HG03135 (cell line): Measurements from ENCODE around the gene ITPKA.

ENCODE experiments used
- ATAC-seq: cut with Tn5 transposase; IDR thresholded peaks from one replicate; pipeline ENCODE4 v1.9.1; 2021; ENCODE audit warnings: mild to moderate bottlenecking, moderate library complexity; ENCODE audit not compliant: unreplicated experiment

The ITPKA gene

GRCh38 chr15:41489641-41490040, 4.0 kb upstream of the ITPKA start:
- no peak for ATAC-seq

DNA sequence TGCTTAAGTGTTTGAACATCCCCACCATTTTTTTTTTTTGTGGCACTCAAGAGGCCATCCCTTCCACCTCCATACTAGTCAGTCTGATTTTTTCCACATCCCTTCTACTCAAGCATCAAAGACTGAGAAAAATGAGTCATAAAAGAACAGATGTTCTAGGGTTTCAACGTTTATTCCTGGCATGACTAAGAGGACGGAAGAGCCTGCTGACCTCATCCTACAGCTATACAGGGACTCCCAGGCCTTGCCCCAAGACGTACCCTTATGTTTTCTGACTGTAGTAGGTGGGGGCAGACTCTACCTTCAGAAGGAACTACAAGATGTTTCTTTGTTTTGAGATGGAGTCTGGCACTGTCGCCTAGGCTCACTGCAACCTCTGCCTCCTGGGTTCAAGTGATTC, 3.3 kb upstream of the ITPKA start:
- no peak for ATAC-seq

GRCh38 chr15:41491889-41492288, 1.8 kb upstream of the ITPKA start:
- ATAC-seq, result no peak

DNA sequence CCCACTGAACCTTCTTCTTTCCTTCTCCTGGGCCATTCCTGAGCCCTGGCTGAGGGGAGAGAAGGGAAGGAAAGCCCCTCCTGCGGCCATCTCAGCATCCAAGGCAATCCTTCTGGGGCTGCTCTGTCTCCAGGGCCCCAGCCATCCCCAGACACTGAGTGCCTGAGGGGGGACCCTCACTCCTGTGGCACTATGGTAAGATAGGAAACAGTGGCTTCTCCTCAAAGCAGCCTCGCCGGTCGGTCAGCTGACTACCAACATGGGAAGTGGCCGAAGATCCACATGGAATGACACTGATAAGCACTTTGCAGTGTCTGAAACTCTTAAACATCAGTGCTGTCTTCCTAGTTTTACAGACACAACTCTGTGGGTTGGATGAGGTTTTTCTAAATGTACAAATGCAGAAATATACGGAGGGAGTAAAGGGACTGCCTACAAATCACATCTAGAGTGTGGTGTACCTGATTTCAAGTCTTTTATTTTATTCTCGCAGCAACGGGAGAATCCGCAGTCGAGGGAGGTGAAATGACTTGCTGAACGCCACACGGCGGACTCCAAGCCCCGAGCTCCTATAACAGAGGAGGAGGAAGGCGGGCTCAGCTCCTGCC, 973 bp upstream of the ITPKA start:
- no peak for ATAC-seq

DNA sequence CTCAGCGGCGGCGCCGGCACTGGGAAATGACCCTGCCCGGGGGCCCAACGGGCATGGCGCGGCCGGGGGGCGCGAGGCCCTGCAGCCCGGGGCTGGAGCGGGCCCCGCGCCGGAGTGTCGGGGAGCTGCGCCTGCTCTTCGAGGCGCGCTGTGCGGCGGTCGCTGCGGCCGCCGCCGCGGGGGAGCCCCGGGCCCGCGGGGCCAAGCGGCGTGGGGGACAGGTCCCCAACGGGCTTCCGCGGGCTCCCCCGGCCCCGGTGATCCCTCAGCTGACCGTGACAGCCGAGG, 172 bp downstream of the ITPKA start:
- no peak for ATAC-seq

DNA sequence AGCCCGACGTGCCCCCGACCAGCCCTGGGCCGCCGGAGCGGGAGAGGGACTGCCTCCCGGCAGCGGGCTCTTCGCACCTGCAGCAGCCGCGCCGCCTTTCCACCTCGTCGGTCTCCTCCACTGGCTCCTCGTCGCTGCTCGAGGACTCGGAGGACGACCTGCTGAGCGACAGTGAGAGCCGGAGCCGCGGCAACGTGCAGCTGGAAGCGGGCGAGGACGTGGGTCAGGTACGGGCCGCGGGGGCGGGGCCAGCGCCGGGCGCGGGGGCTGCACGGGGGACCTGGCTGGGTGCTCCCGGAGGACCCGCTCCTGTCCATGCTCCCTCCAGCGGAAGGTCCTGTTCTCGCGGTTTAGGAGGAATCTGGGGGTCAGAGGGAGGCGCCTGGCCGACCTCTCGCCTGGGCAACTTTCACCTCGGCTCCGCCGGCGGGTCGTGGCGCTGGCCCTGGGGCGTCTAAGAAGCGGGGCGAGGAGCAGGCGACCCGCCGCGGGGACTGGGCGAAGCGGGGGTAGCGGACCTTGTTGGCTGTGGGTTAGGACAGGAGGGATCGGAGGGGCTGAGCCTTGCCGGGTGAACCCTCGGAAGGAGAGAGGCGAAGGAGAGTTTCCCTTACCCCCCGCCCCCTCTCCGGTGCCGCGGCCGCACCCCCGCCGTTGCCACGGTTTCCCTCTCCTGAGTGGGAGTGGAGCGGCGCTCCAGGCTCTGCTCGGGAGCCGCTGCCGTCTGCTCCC, 682 bp downstream of the ITPKA start:
- no peak for ATAC-seq

- no peak for ATAC-seq
Observed at GRCh38 chr15:41494922-41495735, 1.5 kb downstream of the ITPKA start.

- no peak for ATAC-seq
Observed at GRCh38 chr15:41495736-41496599, 2.3 kb downstream of the ITPKA start.

DNA sequence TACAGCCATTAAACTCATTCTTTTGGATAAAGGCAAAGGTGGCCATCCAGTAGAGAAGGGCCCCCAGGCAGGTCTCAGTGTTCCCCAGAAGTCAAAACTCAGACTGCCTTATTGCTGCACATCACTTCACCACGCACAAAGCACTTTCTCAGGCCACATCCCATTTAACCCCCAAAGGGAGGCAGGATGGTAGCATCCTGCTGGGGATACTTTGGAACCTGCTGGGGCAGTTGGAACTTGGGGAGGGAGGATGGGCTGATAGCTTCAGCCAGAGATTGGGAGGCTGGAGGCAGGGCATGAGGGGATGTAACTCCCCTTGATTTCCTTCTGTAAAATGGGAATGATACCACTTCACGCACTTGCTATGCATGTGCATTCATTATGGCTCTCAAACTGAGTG, 5.0 kb downstream of the ITPKA start:
- ATAC-seq, result no peak

- ATAC-seq, result no peak
Observed at GRCh38 chr15:41499109-41499851, 5.6 kb downstream of the ITPKA start.

DNA sequence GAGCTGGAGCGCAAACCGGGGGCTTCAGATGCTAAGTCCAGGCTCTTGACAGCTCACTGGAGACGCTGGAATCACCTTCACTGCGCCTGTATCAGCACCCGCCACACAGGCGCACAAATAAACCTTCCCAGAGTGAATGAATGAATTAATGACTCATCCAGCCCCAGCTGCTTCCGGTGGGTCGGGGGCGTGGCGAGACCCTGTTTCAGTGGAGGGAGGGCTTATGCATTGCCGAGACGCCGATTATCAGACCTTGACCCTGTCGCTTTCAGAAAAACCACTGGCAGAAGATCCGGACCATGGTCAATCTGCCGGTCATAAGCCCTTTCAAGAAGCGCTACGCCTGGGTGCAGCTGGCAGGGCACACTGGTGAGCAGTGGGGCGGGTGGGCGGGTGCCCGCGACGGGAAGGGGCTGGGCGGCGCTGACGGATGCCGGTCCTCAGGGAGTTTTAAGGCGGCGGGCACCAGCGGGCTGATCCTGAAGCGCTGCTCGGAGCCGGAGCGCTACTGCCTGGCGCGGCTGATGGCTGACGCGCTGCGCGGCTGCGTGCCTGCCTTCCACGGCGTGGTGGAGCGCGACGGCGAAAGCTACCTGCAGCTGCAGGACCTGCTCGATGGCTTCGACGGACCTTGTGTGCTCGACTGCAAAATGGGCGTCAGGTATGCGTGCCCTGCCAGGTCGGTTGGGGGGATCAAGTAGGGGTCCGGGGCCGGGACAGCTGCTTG, 7.7 kb downstream of the ITPKA start:
- no peak for ATAC-seq

DNA sequence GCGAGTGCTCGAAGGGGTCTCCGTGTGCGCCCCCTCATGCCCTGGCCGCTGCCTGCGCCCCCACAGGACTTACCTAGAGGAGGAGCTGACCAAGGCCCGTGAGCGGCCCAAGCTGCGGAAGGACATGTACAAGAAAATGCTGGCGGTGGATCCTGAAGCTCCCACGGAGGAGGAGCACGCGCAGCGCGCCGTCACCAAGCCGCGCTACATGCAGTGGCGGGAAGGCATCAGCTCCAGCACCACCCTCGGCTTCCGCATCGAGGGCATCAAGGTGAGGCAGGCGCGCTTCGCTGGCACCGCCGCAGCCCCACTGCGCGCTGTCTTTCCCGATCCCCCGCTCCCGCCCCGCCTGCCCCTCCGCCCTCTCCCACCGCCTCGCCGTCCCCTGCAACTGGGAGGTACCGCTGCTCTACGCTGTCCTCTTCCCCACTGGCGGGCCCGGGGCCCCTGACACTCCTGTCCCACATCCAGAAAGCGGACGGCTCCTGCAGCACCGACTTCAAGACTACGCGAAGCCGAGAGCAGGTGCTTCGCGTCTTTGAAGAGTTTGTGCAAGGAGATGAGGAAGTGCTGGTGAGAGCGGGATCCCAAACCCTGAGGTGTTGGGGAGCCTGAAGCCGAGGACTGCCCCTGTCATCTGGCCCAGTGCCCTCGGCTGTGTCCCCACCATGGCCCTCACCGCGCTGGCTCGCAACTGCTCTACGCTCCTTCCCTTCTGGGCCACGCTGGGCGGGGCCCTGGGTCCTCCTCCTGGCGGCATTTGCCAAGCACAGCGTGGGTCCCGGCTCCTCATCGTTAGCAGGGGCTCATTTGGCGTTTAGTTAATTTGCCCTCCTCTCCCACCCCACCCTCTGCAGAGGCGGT, 8.5 kb downstream of the ITPKA start:
- no peak for ATAC-seq

DNA sequence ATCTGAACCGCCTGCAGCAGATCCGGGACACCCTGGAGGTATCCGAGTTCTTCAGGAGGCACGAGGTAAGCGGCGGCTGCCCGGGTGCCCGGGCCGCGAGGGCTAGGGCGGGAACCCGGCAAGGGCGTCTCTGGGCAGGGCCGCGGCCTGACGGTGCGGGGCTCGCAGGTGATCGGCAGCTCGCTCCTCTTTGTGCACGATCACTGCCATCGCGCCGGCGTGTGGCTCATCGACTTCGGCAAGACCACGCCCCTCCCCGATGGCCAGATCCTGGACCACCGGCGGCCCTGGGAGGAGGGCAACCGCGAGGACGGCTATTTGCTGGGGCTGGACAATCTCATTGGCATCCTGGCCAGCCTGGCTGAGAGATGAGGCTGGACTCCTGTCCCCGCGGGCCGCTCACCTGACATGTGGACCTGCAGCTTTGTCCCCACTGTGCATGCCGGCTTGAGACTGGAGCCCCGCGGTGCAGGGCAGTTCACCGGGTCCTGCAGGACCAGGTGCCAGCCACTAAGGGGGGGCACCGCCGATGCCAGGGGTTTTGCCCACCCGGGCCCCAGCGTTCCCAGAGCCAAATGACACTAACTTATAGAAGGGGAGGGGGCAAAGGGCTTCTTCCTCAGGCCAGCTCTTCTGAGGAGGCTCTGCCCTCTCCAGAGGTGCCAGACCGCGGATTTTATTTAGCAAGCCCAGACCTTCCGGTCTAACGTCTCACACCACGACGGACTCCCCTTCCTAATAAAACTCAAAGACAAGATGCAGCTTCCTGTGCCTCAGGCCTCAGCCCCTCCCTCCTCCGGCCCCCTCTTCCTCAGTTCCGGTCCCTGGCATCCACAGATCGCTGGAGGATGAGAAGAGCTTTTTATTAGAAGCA, 9.4 kb downstream of the ITPKA start:
- ATAC-seq, result no peak

GRCh38 chr15:41503669-41504010, 10.0 kb downstream of the ITPKA start:
- no peak for ATAC-seq

GRCh38 chr15:41504751-41505492, 11.2 kb downstream of the ITPKA start:
- no peak for ATAC-seq

DNA sequence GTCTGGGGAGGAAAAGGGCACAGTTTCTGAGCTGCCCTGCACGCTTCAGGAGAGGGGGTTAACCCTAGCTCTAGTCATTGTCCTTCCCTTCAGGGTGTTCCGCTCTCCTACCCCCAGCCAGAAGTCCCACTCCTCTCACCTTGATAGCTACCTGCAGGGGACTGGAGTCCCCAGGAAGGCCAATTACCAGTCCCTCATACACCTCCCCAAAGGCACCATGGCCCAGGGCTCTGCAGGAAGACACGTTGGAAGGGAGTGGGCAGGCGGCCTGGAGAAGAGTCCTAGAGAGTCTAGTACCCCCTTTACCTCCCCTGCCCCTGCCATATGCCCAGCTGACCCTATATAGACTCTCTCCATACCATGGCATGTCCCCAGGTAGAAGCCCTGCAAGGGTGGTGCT, 12.1 kb downstream of the ITPKA start:
- ATAC-seq, result no peak

DNA sequence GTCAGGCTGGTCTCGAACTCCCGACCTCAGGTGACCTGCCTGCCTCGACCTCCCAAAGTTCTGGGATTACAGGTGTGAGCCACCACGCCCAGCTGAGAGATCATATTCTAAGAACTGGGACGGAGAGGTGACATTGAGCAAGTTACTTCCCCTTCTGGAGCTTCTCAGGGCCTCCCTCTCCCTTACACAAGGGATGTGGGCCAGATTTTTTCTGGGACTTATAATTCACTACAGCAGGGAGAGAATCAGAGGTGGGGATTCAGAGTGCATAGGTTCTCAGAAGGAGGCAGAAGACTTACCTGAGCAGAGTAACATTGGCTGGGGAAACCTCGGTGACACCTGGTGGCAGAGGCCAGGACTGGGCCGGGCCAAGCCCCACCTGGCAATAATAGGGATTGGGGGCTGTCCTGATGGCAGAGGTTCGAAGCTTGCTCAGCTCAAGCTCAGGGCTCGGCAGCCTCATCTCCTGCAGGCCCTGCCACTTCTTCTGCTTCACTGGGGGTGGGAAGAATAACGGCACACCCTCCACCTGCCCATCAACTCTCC, 13.2 kb downstream of the ITPKA start:
- ATAC-seq, result no peak
